GM18861 (cell line): Measurements from ENCODE around the gene PNRC1.
"Not testable (repeated sequence)": the region's sequence is repeated elsewhere in the genome, so short reads cannot be mapped to it uniquely, and the experiment has no call there.

ENCODE experiments used
- ATAC-seq: cut with Tn5 transposase; IDR thresholded peaks from one replicate; pipeline ENCODE4 v1.9.1; 2021; ENCODE audit not compliant: unreplicated experiment

Gene PNRC1

GRCh38 chr6:89098461-89098860 lies 17.9 kb downstream of the PNRC1 start:
- no peak for ATAC-seq

- ATAC-seq: no peak
Observed at GRCh38 chr6:89100114-89100513, 19.6 kb downstream of the PNRC1 start.

- ATAC-seq: no peak
Observed at GRCh38 chr6:89110284-89110683, 29.7 kb downstream of the PNRC1 start.

- ATAC-seq: no peak
Observed at GRCh38 chr6:89111933-89112332, 31.4 kb downstream of the PNRC1 start.

- no peak for ATAC-seq
Observed at GRCh38 chr6:89116702-89117101, 36.2 kb downstream of the PNRC1 start.

- ATAC-seq: peak; percentile 60
Observed at GRCh38 chr6:89117211-89118108, 36.9 kb downstream of the PNRC1 start, which contains the start of gene SRSF12. Gene SRSF12 (minus strand): TSS chr6:89118071. CDS start chr6:89117887, 184 bp downstream.

- ATAC-seq: no peak
Observed at GRCh38 chr6:89118931-89119330, 38.4 kb downstream of the PNRC1 start.

GRCh38 chr6:89120371-89120770 lies 39.8 kb downstream of the PNRC1 start:
- ATAC-seq: no peak

GRCh38 chr6:89121934-89122333 lies 41.4 kb downstream of the PNRC1 start:
- ATAC-seq: no peak

GRCh38 chr6:89122625-89123024 lies 42.1 kb downstream of the PNRC1 start:
- ATAC-seq: peak; percentile 65

- not testable (repeated sequence) for ATAC-seq
Observed at GRCh38 chr6:89128256-89128671, 47.7 kb downstream of the PNRC1 start.

- ATAC-seq: no peak
Observed at GRCh38 chr6:89131599-89131998, 51.0 kb downstream of the PNRC1 start.

- no peak for ATAC-seq
Observed at GRCh38 chr6:89132057-89132456, 51.5 kb downstream of the PNRC1 start.

GRCh38 chr6:89133981-89134380 lies 53.4 kb downstream of the PNRC1 start:
- ATAC-seq: no peak

- no peak for ATAC-seq
Observed at GRCh38 chr6:89134723-89135122, 54.2 kb downstream of the PNRC1 start.
